ENCODE measurements around the gene IL12RB2. TPM values are rescaled to one million over a fixed set of nuclear protein-coding genes. Genes with fewer than 3 reads are reported as not detected.

The IL12RB2 gene
- total and polyA plus RNA-seq, 2 of the 13 experiments (the other 11 are each of a cell fraction or from before 2014, with no cell fraction given), result not detected

DNA sequence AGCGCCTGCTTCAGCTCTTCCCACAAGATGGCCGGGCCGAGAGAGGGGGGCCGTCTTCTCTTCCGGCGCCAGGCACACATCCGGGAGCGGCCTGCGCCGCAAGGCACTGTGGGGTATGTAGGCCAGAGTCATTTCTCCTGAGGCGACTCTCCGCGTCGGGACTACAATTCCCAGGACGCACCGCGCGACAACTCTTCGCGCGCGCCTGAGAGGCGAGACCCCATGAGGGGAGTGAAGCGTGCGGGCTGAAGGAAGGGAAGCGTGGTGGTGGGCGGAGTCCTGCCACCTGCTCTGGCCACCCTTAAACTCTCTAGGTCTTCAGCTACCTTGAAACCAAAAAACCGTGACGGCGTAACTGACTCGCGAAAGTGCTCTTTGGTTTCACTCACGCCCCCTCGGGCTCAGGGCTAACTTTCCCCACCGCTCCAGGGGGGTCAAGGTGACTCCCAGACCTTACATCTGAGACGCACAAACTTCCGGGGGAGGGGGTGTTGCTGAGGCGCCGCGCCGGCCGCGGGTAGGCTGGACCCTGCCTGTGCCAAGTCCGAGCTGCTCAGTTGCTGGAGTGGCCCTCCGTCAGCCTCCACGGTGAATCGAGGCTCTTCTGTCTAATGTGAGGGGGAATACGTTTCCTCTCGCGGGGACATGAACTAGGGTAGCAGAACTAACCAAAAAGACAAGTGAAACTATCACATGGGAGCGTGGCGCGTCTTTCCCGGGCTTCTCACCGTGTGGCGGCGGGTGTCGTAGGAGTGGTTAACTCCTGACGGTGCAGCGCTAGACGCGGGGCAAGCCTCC, 122.9 kb downstream of the IL12RB2 start, which contains the start of gene SERBP1 (continued):
- TF ChIP-seq ZNF782 (CRISPR knock-in tag; IDR thresholded peaks at IDR 0.05; ENCODE audit: borderline replicate concordance) (0 out of 2 replicates have a peak, but pooled peaks have one; percentile 10), NR2F6 (IDR thresholded peaks at IDR 0.05) (peak; percentile 72), NR2F6 (CRISPR knock-in tag; IDR thresholded peaks at IDR 0.05) (peak; percentile 67), ZNF33B (CRISPR knock-in tag; IDR thresholded peaks at IDR 0.05) (no peak), SP140L (CRISPR knock-in tag; IDR thresholded peaks at IDR 0.05; ENCODE audit: borderline replicate concordance) (no peak), GABPB1 (CRISPR knock-in tag; IDR thresholded peaks at IDR 0.05) (peak; percentile 97), SIN3B (IDR thresholded peaks at IDR 0.05; ENCODE audit: low read length) (no peak), CEBPG (CRISPR knock-in tag; IDR thresholded peaks at IDR 0.05) (no peak), ZNF747 (CRISPR knock-in tag; IDR thresholded peaks at IDR 0.05; ENCODE audit: borderline replicate concordance) (peak; percentile 60), CBX2 (IDR thresholded peaks at IDR 0.05; ENCODE audit: low read depth, low read length) (no peak), CBX2 (CRISPR knock-in tag; IDR thresholded peaks at IDR 0.05; ENCODE audit: low read depth) (no peak), DPF2 (CRISPR knock-in tag; IDR thresholded peaks at IDR 0.05; ENCODE audit: borderline replicate concordance, low read depth) (no peak), MBNL3 (CRISPR knock-in tag; conservative IDR thresholded peaks at IDR 0.05) (no peak), NCOA5 (CRISPR knock-in tag; IDR thresholded peaks at IDR 0.05) (no peak)
- TF ChIP-seq, protein P1, sequence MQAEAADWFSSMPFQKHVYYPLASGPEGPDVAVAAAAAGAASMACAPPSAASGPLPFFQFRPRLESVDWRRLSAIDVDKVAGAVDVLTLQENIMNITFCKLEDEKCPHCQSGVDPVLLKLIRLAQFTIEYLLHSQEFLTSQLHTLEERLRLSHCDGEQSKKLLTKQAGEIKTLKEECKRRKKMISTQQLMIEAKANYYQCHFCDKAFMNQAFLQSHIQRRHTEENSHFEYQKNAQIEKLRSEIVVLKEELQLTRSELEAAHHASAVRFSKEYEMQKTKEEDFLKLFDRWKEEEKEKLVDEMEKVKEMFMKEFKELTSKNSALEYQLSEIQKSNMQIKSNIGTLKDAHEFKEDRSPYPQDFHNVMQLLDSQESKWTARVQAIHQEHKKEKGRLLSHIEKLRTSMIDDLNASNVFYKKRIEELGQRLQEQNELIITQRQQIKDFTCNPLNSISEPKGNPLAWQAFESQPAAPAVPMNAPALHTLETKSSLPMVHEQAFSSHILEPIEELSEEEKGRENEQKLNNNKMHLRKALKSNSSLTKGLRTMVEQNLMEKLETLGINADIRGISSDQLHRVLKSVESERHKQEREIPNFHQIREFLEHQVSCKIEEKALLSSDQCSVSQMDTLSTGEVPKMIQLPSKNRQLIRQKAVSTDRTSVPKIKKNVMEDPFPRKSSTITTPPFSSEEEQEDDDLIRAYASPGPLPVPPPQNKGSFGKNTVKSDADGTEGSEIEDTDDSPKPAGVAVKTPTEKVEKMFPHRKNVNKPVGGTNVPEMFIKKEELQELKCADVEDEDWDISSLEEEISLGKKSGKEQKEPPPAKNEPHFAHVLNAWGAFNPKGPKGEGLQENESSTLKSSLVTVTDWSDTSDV (CRISPR knock-in tag; IDR thresholded peaks at IDR 0.05), result peak; percentile 81; the same call in 1 of the 2 replicates
- TF ChIP-seq, protein P2, sequence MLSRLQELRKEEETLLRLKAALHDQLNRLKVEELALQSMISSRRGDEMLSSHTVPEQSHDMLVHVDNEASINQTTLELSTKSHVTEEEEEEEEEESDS (CRISPR knock-in tag; IDR thresholded peaks at IDR 0.05; ENCODE audit: borderline replicate concordance), result no peak; the same call in 1 of the 2 replicates
- TF ChIP-seq, protein P3, sequence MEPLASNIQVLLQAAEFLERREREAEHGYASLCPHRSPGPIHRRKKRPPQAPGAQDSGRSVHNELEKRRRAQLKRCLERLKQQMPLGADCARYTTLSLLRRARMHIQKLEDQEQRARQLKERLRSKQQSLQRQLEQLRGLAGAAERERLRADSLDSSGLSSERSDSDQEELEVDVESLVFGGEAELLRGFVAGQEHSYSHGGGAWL (CRISPR knock-in tag; IDR thresholded peaks at IDR 0.05), result no peak; the same call in 1 of the 2 replicates
- TF ChIP-seq, protein P4, sequence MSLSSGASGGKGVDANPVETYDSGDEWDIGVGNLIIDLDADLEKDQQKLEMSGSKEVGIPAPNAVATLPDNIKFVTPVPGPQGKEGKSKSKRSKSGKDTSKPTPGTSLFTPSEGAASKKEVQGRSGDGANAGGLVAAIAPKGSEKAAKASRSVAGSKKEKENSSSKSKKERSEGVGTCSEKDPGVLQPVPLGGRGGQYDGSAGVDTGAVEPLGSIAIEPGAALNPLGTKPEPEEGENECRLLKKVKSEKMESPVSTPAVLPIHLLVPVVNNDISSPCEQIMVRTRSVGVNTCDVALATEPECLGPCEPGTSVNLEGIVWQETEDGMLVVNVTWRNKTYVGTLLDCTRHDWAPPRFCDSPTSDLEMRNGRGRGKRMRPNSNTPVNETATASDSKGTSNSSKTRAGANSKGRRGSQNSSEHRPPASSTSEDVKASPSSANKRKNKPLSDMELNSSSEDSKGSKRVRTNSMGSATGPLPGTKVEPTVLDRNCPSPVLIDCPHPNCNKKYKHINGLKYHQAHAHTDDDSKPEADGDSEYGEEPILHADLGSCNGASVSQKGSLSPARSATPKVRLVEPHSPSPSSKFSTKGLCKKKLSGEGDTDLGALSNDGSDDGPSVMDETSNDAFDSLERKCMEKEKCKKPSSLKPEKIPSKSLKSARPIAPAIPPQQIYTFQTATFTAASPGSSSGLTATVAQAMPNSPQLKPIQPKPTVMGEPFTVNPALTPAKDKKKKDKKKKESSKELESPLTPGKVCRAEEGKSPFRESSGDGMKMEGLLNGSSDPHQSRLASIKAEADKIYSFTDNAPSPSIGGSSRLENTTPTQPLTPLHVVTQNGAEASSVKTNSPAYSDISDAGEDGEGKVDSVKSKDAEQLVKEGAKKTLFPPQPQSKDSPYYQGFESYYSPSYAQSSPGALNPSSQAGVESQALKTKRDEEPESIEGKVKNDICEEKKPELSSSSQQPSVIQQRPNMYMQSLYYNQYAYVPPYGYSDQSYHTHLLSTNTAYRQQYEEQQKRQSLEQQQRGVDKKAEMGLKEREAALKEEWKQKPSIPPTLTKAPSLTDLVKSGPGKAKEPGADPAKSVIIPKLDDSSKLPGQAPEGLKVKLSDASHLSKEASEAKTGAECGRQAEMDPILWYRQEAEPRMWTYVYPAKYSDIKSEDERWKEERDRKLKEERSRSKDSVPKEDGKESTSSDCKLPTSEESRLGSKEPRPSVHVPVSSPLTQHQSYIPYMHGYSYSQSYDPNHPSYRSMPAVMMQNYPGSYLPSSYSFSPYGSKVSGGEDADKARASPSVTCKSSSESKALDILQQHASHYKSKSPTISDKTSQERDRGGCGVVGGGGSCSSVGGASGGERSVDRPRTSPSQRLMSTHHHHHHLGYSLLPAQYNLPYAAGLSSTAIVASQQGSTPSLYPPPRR (CRISPR knock-in tag; IDR thresholded peaks at IDR 0.05; ENCODE audit: borderline replicate concordance), result no peak; the same call in 1 of the 2 replicates
- TF ChIP-seq, protein P5, sequence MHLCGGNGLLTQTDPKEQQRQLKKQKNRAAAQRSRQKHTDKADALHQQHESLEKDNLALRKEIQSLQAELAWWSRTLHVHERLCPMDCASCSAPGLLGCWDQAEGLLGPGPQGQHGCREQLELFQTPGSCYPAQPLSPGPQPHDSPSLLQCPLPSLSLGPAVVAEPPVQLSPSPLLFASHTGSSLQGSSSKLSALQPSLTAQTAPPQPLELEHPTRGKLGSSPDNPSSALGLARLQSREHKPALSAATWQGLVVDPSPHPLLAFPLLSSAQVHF (CRISPR knock-in tag; IDR thresholded peaks at IDR 0.05), result no peak; the same call in 1 of the 2 replicates
- TF ChIP-seq, protein P6, sequence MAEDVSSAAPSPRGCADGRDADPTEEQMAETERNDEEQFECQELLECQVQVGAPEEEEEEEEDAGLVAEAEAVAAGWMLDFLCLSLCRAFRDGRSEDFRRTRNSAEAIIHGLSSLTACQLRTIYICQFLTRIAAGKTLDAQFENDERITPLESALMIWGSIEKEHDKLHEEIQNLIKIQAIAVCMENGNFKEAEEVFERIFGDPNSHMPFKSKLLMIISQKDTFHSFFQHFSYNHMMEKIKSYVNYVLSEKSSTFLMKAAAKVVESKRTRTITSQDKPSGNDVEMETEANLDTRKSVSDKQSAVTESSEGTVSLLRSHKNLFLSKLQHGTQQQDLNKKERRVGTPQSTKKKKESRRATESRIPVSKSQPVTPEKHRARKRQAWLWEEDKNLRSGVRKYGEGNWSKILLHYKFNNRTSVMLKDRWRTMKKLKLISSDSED (CRISPR knock-in tag; IDR thresholded peaks at IDR 0.05), result no peak
